ENCODE results near the gene UBA1. TPM values are rescaled to one million over a fixed set of nuclear protein-coding genes. Genes with fewer than 3 reads are reported as not detected.

UBA1 gene
- total RNA-seq, 1 donor from 2014 or later: 498 TPM

DNA sequence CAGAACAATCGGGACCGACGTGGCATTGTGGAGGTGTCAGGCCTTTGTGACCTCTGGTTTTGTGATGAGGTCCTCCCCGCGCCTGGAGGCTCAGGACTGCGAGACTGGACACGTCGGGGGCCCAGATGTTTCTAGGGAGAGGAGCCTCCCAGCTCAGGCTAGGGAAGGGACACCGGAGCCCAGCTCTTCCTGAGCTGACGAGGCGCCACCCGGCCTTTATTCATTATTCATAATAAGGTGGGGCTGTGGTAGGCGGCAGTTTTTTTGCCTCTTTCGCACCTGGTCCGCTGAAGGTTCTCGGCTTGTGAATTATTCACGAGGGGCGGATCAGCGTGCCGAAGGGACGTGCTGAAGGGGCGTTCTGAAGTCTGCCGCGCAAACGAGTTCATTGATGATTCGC is 2.3 kb upstream of the UBA1 start:
- no peak overlapping the region for H3K27ac Mint-ChIP-seq (ENCODE audit: unreplicated experiment)
- peak; percentile 17 for DNase-seq (ENCODE audit: low read depth, low spot score)
- peaks cover 14% of the 10 kb centered on the region for H3K36me3 Mint-ChIP-seq (ENCODE audit: low read depth)
- TF ChIP-seq CTCF (conservative IDR thresholded peaks at IDR 0.05): no peak
- H3K27me3 Mint-ChIP-seq (ENCODE audit: low read depth): peaks cover 9% of the 10 kb centered on the region
- H3K9me3 Mint-ChIP-seq: peaks cover 3% of the 10 kb centered on the region
- H3K4me3 Mint-ChIP-seq: peak overlapping the region; percentile 92
- H3K4me1 Mint-ChIP-seq: peaks cover 54% of the 10 kb centered on the region

- H3K36me3 Mint-ChIP-seq (ENCODE audit: low read depth): peaks cover 17% of the 10 kb centered on the region
- H3K27ac Mint-ChIP-seq (ENCODE audit: unreplicated experiment): no peak overlapping the region
- peaks cover 3% of the 10 kb centered on the region for H3K9me3 Mint-ChIP-seq
- peaks cover 9% of the 10 kb centered on the region for H3K27me3 Mint-ChIP-seq (ENCODE audit: low read depth)
- peak overlapping the region; percentile 92 for H3K4me3 Mint-ChIP-seq
- no peak for DNase-seq (ENCODE audit: low read depth, low spot score)
- peaks cover 60% of the 10 kb centered on the region for H3K4me1 Mint-ChIP-seq
- no peak for TF ChIP-seq CTCF (conservative IDR thresholded peaks at IDR 0.05)
Observed at GRCh38 chrX:47191806-47192401, 1.7 kb upstream of the UBA1 start.

DNA sequence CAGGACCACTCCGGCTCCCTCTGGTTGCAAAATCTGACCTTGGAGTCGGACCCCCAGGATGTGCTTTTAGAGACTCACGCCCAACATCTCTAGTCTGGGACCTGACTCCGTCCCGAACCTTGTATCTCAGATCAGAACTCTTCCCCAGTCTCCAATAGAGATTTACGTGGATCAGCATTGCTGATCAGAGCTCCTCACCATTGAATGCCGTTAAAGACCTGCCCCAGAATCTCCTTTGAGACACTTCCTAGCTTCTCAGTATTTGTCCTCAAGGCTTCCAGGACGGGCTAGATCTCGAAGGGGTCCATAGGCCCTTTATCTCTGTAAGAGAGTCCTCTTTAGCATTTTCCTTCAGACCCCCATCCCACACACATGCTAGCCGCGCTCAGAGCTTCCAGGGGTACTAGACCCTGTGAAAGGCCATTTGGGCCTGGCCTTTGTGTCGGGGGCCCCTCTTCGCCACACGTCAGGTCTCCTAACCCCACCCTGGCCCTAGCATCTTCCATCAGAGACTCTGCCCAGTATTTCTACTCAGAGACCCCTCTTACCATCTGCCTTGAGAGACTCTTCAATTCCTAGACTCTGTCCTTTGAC is 662 bp downstream of the UBA1 start:
- peak overlapping the region; percentile 95 for H3K27ac Mint-ChIP-seq (ENCODE audit: unreplicated experiment)
- peak overlapping the region; percentile 96 for H3K4me3 Mint-ChIP-seq
- peaks cover 9% of the 10 kb centered on the region for H3K27me3 Mint-ChIP-seq (ENCODE audit: low read depth)
- H3K36me3 Mint-ChIP-seq (ENCODE audit: low read depth): peaks cover 29% of the 10 kb centered on the region
- H3K4me1 Mint-ChIP-seq: peaks cover 80% of the 10 kb centered on the region
- no peak for TF ChIP-seq CTCF (conservative IDR thresholded peaks at IDR 0.05)
- no peak for DNase-seq (ENCODE audit: low read depth, low spot score)
- peaks cover 3% of the 10 kb centered on the region for H3K9me3 Mint-ChIP-seq

- no peak for DNase-seq (ENCODE audit: low read depth, low spot score)
- Mint-ChIP-seq H3K27me3 (ENCODE audit: low read depth) (peaks cover 2% of the 10 kb centered on the region), H3K27ac (ENCODE audit: unreplicated experiment) (peak overlapping the region; percentile 93), H3K4me1 (peaks cover 71% of the 10 kb centered on the region), H3K36me3 (ENCODE audit: low read depth) (peaks cover 38% of the 10 kb centered on the region), H3K4me3 (peak overlapping the region; percentile 96), H3K9me3 (no peaks in the 10 kb centered on the region)
- no peak for TF ChIP-seq CTCF (conservative IDR thresholded peaks at IDR 0.05)
Observed at GRCh38 chrX:47196098-47196497, 2.5 kb downstream of the UBA1 start.

DNA sequence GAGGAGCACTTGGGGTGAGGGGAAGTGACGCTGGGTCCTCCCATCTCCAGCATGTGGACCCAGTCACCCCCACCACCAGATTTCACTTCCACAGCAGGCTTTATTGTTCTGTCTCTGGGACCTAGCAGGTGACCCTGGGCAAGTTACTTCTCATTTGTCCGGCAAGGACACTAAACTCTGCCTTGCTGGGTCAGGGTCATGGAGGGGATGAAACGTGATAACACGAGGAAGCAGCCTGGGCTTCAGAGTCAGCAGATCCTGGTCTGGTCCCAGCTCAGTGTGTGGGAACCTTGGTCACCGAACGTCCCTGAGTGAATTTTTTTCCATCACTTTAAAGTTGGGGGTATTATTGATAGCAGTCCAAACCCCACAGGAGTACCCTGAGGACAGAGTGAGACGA is 3.9 kb downstream of the UBA1 start:
- Mint-ChIP-seq H3K27me3 (ENCODE audit: low read depth) (no peaks in the 10 kb centered on the region), H3K27ac (ENCODE audit: unreplicated experiment) (peak overlapping the region; percentile 78), H3K4me1 (peaks cover 61% of the 10 kb centered on the region), H3K36me3 (ENCODE audit: low read depth) (peaks cover 44% of the 10 kb centered on the region), H3K9me3 (no peaks in the 10 kb centered on the region), H3K4me3 (peak overlapping the region; percentile 96)
- TF ChIP-seq CTCF (conservative IDR thresholded peaks at IDR 0.05): no peak
- DNase-seq (ENCODE audit: low read depth, low spot score): no peak

Data from neural crest cell (in vitro differentiated cells).